Nephron (organoid): ENCODE measurements around the gene LRTM2.

Experiments used
- H3K27ac Mint-ChIP-seq, 3 experiments: 2 replicates each; pipeline ENCODE4 v1.8.0; 2020; ENCODE audit warnings: mixed read lengths in 3 of 3, mild to moderate bottlenecking in 2 of 3, moderate library complexity in 1 of 3
- H3K27me3 Mint-ChIP-seq: 2 replicates; pipeline ENCODE4 v1.8.0; 2021; ENCODE audit warnings: low read depth, mild to moderate bottlenecking, moderate library complexity, mixed read lengths
- H3K36me3 Mint-ChIP-seq: 2 replicates; pipeline ENCODE4 v1.8.0; 2020; ENCODE audit warnings: low read depth, mixed read lengths
- H3K4me1 Mint-ChIP-seq: 2 replicates; pipeline ENCODE4 v1.8.0; 2020; ENCODE audit warnings: mixed read lengths
- H3K4me3 Mint-ChIP-seq, 3 experiments: 2 replicates each; pipeline ENCODE4 v1.8.0; 2020; ENCODE audit warnings: mild to moderate bottlenecking in 3 of 3, mixed read lengths in 3 of 3, moderate library complexity in 2 of 3
- H3K9me3 Mint-ChIP-seq: 2 replicates; pipeline ENCODE4 v1.8.0; 2020; ENCODE audit warnings: mixed read lengths
- CTCF ChIP-seq, 3 experiments: fragments of 200-600 bp; sonication (generic); IDR thresholded peaks; one replicate each; pipeline ENCODE4 v1.5.0; 2021; ENCODE audit warnings: antibody characterized with exemption in 3 of 3; ENCODE audit not compliant: unreplicated experiment in 3 of 3

Gene LRTM2

GRCh38 chr12:1846421-1847405, 26.3 kb downstream of the LRTM2 start:
- H3K27me3 Mint-ChIP-seq: peaks cover 29% of the 10 kb centered on the region
- no peak overlapping the region for H3K4me3 Mint-ChIP-seq
- H3K27ac Mint-ChIP-seq: no peak overlapping the region
- H3K9me3 Mint-ChIP-seq: no peaks in the 10 kb centered on the region
- no peaks in the 10 kb centered on the region for H3K36me3 Mint-ChIP-seq
- peaks cover 11% of the 10 kb centered on the region for H3K4me1 Mint-ChIP-seq
- no peak for TF ChIP-seq CTCF (IDR thresholded peaks at IDR 0.05; ENCODE audit: unreplicated experiment in 3 of 3)

- Mint-ChIP-seq H3K9me3 (no peaks in the 10 kb centered on the region), H3K27ac (no peak overlapping the region), H3K36me3 (no peaks in the 10 kb centered on the region), H3K4me3 (no peak overlapping the region), H3K27me3 (peaks cover 22% of the 10 kb centered on the region), H3K4me1 (peaks cover 11% of the 10 kb centered on the region)
- no peak for TF ChIP-seq CTCF (IDR thresholded peaks at IDR 0.05; ENCODE audit: unreplicated experiment in 3 of 3)
Observed at GRCh38 chr12:1847411-1847810, 27.0 kb downstream of the LRTM2 start.

GRCh38 chr12:1848146-1848545, 27.8 kb downstream of the LRTM2 start:
- Mint-ChIP-seq H3K27ac (no peak overlapping the region), H3K9me3 (no peaks in the 10 kb centered on the region), H3K27me3 (peaks cover 20% of the 10 kb centered on the region), H3K4me3 (no peak overlapping the region), H3K4me1 (peaks cover 11% of the 10 kb centered on the region), H3K36me3 (no peaks in the 10 kb centered on the region)
- no peak for TF ChIP-seq CTCF (IDR thresholded peaks at IDR 0.05; ENCODE audit: unreplicated experiment in 3 of 3)

GRCh38 chr12:1848745-1849144, 28.4 kb downstream of the LRTM2 start:
- Mint-ChIP-seq H3K27ac (no peak overlapping the region), H3K36me3 (no peaks in the 10 kb centered on the region)
- no peak for TF ChIP-seq CTCF (IDR thresholded peaks at IDR 0.05; ENCODE audit: unreplicated experiment in 3 of 3)

GRCh38 chr12:1851151-1851701, 30.9 kb downstream of the LRTM2 start:
- no peak overlapping the region for H3K27ac Mint-ChIP-seq
- peaks cover 6% of the 10 kb centered on the region for H3K27me3 Mint-ChIP-seq
- H3K36me3 Mint-ChIP-seq: no peaks in the 10 kb centered on the region
- H3K4me3 Mint-ChIP-seq: no peak overlapping the region
- no peaks in the 10 kb centered on the region for H3K4me1 Mint-ChIP-seq
- TF ChIP-seq CTCF (IDR thresholded peaks at IDR 0.05; ENCODE audit: unreplicated experiment in 3 of 3): no peak
- no peaks in the 10 kb centered on the region for H3K9me3 Mint-ChIP-seq

More at GRCh38 chr12:1848745-1849144, 28.4 kb downstream of the LRTM2 start:
- peaks cover 11% of the 10 kb centered on the region for H3K4me1 Mint-ChIP-seq
- no peak overlapping the region for H3K4me3 Mint-ChIP-seq
- H3K9me3 Mint-ChIP-seq: no peaks in the 10 kb centered on the region
- H3K27me3 Mint-ChIP-seq: peaks cover 18% of the 10 kb centered on the region
